ENCODE measurements around the gene GRB10. TPM values are rescaled to one million over a fixed set of nuclear protein-coding genes. Genes with fewer than 3 reads are reported as not detected.

GRB10 gene
- total and polyA plus RNA-seq, 2 experiments from 2014 or later, result 35.0 to 154 TPM

DNA sequence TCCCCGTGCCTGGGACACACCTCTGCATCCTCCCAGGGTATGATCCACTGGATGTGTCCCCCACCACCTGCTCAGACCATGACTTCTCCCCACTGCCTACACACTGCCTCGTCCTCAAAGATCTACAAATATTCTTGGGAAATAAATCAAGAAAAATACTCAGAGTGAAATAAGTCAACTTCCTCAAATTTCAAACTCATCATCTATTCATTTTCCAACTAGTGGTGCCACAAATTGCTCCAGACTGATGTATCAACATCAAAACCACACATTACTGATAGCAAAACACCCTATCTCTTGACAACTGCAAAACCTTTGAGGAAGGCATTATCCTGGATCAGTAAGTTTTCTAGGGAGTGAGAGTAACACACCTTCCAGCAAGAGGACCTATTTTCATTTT is 87.7 kb downstream of the GRB10 start (continued):
- TF ChIP-seq, protein P1, sequence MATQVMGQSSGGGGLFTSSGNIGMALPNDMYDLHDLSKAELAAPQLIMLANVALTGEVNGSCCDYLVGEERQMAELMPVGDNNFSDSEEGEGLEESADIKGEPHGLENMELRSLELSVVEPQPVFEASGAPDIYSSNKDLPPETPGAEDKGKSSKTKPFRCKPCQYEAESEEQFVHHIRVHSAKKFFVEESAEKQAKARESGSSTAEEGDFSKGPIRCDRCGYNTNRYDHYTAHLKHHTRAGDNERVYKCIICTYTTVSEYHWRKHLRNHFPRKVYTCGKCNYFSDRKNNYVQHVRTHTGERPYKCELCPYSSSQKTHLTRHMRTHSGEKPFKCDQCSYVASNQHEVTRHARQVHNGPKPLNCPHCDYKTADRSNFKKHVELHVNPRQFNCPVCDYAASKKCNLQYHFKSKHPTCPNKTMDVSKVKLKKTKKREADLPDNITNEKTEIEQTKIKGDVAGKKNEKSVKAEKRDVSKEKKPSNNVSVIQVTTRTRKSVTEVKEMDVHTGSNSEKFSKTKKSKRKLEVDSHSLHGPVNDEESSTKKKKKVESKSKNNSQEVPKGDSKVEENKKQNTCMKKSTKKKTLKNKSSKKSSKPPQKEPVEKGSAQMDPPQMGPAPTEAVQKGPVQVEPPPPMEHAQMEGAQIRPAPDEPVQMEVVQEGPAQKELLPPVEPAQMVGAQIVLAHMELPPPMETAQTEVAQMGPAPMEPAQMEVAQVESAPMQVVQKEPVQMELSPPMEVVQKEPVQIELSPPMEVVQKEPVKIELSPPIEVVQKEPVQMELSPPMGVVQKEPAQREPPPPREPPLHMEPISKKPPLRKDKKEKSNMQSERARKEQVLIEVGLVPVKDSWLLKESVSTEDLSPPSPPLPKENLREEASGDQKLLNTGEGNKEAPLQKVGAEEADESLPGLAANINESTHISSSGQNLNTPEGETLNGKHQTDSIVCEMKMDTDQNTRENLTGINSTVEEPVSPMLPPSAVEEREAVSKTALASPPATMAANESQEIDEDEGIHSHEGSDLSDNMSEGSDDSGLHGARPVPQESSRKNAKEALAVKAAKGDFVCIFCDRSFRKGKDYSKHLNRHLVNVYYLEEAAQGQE (IDR thresholded peaks at IDR 0.05; ENCODE audit: unreplicated experiment), result no peak
- TF ChIP-seq JUNB (IDR thresholded peaks at IDR 0.05; ENCODE audit: unreplicated experiment), result no peak
- no peak for TF ChIP-seq EZH2 (IDR thresholded peaks at IDR 0.05; ENCODE audit: low read depth, unreplicated experiment)
- TF ChIP-seq EZH2phosphoT487 (IDR thresholded peaks at IDR 0.05; ENCODE audit: unreplicated experiment), result no peak

DNA sequence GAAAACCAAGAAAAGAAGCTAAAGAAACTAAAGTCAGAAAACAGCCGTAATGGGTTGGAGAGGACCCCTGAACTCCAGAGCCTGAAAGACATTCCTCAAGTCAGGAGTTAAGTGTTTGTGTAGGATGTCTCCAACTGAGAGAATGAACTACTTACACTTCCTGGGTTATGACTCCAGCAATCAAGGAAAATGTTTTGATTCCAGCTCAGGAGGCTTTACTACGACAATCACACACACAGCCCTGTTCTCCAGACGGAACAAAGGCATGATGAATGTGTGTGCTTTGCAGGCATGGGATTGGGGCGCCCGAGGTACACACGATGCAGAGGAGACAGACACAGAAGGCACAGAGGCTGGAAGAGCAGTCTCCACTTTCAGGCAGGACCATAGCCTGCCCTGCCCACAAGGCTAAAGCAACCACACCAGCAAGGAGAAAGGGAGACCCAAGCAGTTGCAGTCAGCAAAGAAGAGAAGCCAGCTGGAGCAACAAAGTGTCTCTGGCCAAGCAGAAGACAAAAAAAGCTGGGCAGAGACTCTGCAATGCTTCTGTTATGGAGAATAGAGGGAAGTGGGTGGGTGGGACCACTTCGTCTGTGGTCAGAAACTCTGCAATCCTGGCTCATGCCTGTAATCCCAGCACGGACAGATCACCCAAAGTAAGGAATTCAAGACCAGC is 89.1 kb downstream of the GRB10 start:
- H3F3A ChIP-seq (replicated peaks; ENCODE audit: low read depth), result no peaks in the 10 kb centered on the region
- Mint-ChIP-seq H3K36me3 (ENCODE audit: low read depth) (peaks cover 26% of the 10 kb centered on the region), H3K27ac (peak overlapping the region; percentile 43; the same call in 1 of the 2 replicates), H3K27me3 (ENCODE audit: insufficient read depth, low read depth, poor library complexity) (peaks cover 2% of the 10 kb centered on the region), H3K4me1 (peaks cover 30% of the 10 kb centered on the region), H3K9me3 (no peaks in the 10 kb centered on the region; the same call in 2 of the 3 replicates), H3K4me3 (no peak overlapping the region)
- H3K4me2 ChIP-seq, result no peak overlapping the region
- TF ChIP-seq, protein P1 (IDR thresholded peaks at IDR 0.05; ENCODE audit: unreplicated experiment), result no peak
- TF ChIP-seq ZNF331 (CRISPR knock-in tag; IDR thresholded peaks at IDR 0.05; ENCODE audit: low read depth) (no peak), NANOG (IDR thresholded peaks at IDR 0.05; ENCODE audit: borderline replicate concordance) (no peak), EZH2 (IDR thresholded peaks at IDR 0.05; ENCODE audit: low read depth, unreplicated experiment) (no peak), EZH2phosphoT487 (IDR thresholded peaks at IDR 0.05; ENCODE audit: unreplicated experiment) (no peak), POLR2AphosphoS5 (IDR thresholded peaks at IDR 0.05; ENCODE audit: low read depth) (no peak)
- TF ChIP-seq, protein P2, sequence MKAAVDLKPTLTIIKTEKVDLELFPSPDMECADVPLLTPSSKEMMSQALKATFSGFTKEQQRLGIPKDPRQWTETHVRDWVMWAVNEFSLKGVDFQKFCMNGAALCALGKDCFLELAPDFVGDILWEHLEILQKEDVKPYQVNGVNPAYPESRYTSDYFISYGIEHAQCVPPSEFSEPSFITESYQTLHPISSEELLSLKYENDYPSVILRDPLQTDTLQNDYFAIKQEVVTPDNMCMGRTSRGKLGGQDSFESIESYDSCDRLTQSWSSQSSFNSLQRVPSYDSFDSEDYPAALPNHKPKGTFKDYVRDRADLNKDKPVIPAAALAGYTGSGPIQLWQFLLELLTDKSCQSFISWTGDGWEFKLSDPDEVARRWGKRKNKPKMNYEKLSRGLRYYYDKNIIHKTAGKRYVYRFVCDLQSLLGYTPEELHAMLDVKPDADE (IDR thresholded peaks at IDR 0.05), result no peak
- no peak overlapping the region for H2AFZ ChIP-seq
- peaks cover 38% of the 10 kb centered on the region for H3K4me1 ChIP-seq (ENCODE audit: insufficient read depth)
- DNase-seq (ENCODE audit: low spot score), result no peak
- H3K79me2 ChIP-seq (replicated peaks; ENCODE audit: insufficient read depth), result peaks cover 56% of the 10 kb centered on the region
- no peaks in the 10 kb centered on the region for H3K27me3 ChIP-seq (ENCODE audit: insufficient read depth)
- H4K20me1 ChIP-seq (replicated peaks; ENCODE audit: insufficient read depth), result peaks cover 29% of the 10 kb centered on the region
- no peak overlapping the region for H3K27ac ChIP-seq (ENCODE audit: low read depth)
- 0 out of 2 replicates have a peak, but pooled peaks cover 9% of the 10 kb centered on the region for H3K36me3 ChIP-seq (ENCODE audit: insufficient read depth)
- no peak overlapping the region for H3K4me3 ChIP-seq
- no peaks in the 10 kb centered on the region for H3K9me2 ChIP-seq (ENCODE audit: insufficient read depth)
- ATAC-seq, result no peak

Data from GM23338 (cell line).